GM18861 (cell line): Measurements from ENCODE around the gene DFFA.

ENCODE experiments used
- ATAC-seq: cut with Tn5 transposase; IDR thresholded peaks from one replicate; pipeline ENCODE4 v1.9.1; 2021; ENCODE audit not compliant: unreplicated experiment

DFFA gene

GRCh38 chr1:10472220-10473144 lies at the start of gene DFFA:
Gene DFFA, minus strand, starts transcription at chr1:10472529. Its CDS starts 71 bp downstream, at chr1:10472458.
- peak; percentile 75 for ATAC-seq

GRCh38 chr1:10521537-10522157 lies 49.3 kb upstream of the DFFA start:
- no peak for ATAC-seq

- ATAC-seq, result no peak
These were observed 48.6 kb upstream of the DFFA start for GRCh38 chr1:10520952-10521351.

- no peak for ATAC-seq
These were observed 48.2 kb upstream of the DFFA start for GRCh38 chr1:10520497-10520896.

GRCh38 chr1:10519016-10519417 lies 46.7 kb upstream of the DFFA start:
- no peak for ATAC-seq

- ATAC-seq, result no peak
These were observed 45.3 kb upstream of the DFFA start for GRCh38 chr1:10517677-10517982.

- ATAC-seq, result no peak
These were observed 44.8 kb upstream of the DFFA start for GRCh38 chr1:10516925-10517676.

GRCh38 chr1:10515976-10516750 lies 43.8 kb upstream of the DFFA start:
- no peak for ATAC-seq

GRCh38 chr1:10515301-10515975 lies 43.1 kb upstream of the DFFA start:
- ATAC-seq, result no peak

GRCh38 chr1:10514490-10515235 lies 42.3 kb upstream of the DFFA start:
- ATAC-seq, result no peak

- ATAC-seq, result no peak
These were observed 40.9 kb upstream of the DFFA start for GRCh38 chr1:10513199-10513598.

- no peak for ATAC-seq
These were observed 39.2 kb upstream of the DFFA start for GRCh38 chr1:10511494-10511885.

- peak; percentile 78 for ATAC-seq
These were observed 38.5 kb upstream of the DFFA start for GRCh38 chr1:10510520-10511493.

- no peak for ATAC-seq
These were observed 37.6 kb upstream of the DFFA start for GRCh38 chr1:10509809-10510509.

- no peak for ATAC-seq
These were observed 36.2 kb upstream of the DFFA start for GRCh38 chr1:10508511-10508951.

GRCh38 chr1:10507111-10507879 lies 35.0 kb upstream of the DFFA start:
- ATAC-seq, result peak; percentile 41

GRCh38 chr1:10506677-10507047 lies 34.3 kb upstream of the DFFA start:
- no peak for ATAC-seq
